Measurements from ENCODE around the gene JPH2.

JPH2 gene

GRCh38 chr20:44172572-44172950, 14.4 kb downstream of the JPH2 start:
- Histone ChIP-seq H3K36me3 (ENCODE audit: low read length) (no peaks in the 10 kb centered on the region), H3K9ac (ENCODE audit: low read length) (no peak overlapping the region), H4K20me1 (ENCODE audit: low read depth, low read length) (no peaks in the 10 kb centered on the region), H3K9me3 (ENCODE audit: insufficient read depth, low read length) (no peaks in the 10 kb centered on the region), H2AFZ (ENCODE audit: low read depth, low read length, severe bottlenecking) (no peak overlapping the region), H3K27me3 (ENCODE audit: low read length) (no peaks in the 10 kb centered on the region), H3K27ac (ENCODE audit: low read depth, low read length) (no peak overlapping the region), H3K4me2 (ENCODE audit: low read depth, low read length, poor library complexity, severe bottlenecking) (no peak overlapping the region), H3F3A (ENCODE audit: insufficient read depth) (no peaks in the 10 kb centered on the region), H3K9me2 (replicated peaks; ENCODE audit: insufficient read depth, low read length) (no peaks in the 10 kb centered on the region), H3K4me3 (ENCODE audit: insufficient read depth, low read length, poor library complexity, severe bottlenecking) (no peak overlapping the region), H3K79me2 (ENCODE audit: insufficient read depth, low read length) (no peaks in the 10 kb centered on the region)
- TF ChIP-seq EZH2phosphoT487 (conservative IDR thresholded peaks at IDR 0.05; ENCODE audit: low read length) (no peak), CTCF (IDR thresholded peaks at IDR 0.05; ENCODE audit: insufficient read depth, low read length, poor library complexity, severe bottlenecking) (no peak)

GRCh38 chr20:44171775-44172571, 15.0 kb downstream of the JPH2 start:
- Histone ChIP-seq H3K27me3 (ENCODE audit: low read length) (no peaks in the 10 kb centered on the region), H3K4me3 (ENCODE audit: insufficient read depth, low read length, poor library complexity, severe bottlenecking) (no peak overlapping the region), H3K9ac (ENCODE audit: low read length) (no peak overlapping the region), H3K79me2 (ENCODE audit: insufficient read depth, low read length) (no peaks in the 10 kb centered on the region), H3K36me3 (ENCODE audit: low read length) (no peaks in the 10 kb centered on the region), H2AFZ (ENCODE audit: low read depth, low read length, severe bottlenecking) (no peak overlapping the region), H3K4me2 (ENCODE audit: low read depth, low read length, poor library complexity, severe bottlenecking) (no peak overlapping the region), H3K9me3 (ENCODE audit: insufficient read depth, low read length) (no peaks in the 10 kb centered on the region), H3K27ac (ENCODE audit: low read depth, low read length) (no peak overlapping the region), H3F3A (ENCODE audit: insufficient read depth) (no peaks in the 10 kb centered on the region), H4K20me1 (ENCODE audit: low read depth, low read length) (no peaks in the 10 kb centered on the region), H3K9me2 (replicated peaks; ENCODE audit: insufficient read depth, low read length) (no peaks in the 10 kb centered on the region)
- TF ChIP-seq EZH2phosphoT487 (conservative IDR thresholded peaks at IDR 0.05; ENCODE audit: low read length) (no peak), CTCF (IDR thresholded peaks at IDR 0.05; ENCODE audit: insufficient read depth, low read length, poor library complexity, severe bottlenecking) (no peak)

DNA sequence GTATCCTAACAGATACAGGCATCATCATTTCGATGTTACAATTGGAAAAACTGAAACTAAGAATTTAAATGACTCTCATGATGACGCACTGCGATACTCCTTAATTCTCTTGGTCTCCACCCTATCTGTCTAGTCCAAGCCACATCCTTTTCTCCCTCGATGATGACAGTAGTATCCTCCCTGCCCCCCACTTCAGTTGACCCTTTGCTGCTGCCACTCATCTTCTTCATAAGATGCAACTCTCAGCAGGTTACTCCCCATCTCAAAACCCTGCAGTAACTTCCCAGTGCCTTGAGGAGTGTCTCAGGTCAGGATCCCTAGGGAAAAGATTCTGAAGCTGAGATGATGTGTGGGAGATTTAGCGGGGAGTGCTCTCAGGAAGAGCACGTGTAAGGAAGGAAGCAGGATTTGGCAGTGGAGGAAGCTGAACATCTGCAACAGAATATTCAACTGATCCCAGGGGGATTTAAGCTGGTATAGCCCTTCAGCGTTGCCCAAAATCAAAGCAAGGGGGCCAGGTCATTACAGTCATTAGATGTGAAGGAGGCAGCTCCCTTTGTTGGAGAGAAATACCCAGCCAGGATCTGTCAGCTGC, 16.1 kb downstream of the JPH2 start:
- Histone ChIP-seq H3K9me3 (ENCODE audit: insufficient read depth, low read length) (no peaks in the 10 kb centered on the region), H3K27me3 (ENCODE audit: low read length) (no peaks in the 10 kb centered on the region), H3F3A (ENCODE audit: insufficient read depth) (no peaks in the 10 kb centered on the region), H3K27ac (ENCODE audit: low read depth, low read length) (no peak overlapping the region), H2AFZ (ENCODE audit: low read depth, low read length, severe bottlenecking) (no peak overlapping the region), H3K79me2 (ENCODE audit: insufficient read depth, low read length) (no peaks in the 10 kb centered on the region), H4K20me1 (ENCODE audit: low read depth, low read length) (no peaks in the 10 kb centered on the region), H3K36me3 (ENCODE audit: low read length) (no peaks in the 10 kb centered on the region), H3K9ac (ENCODE audit: low read length) (no peak overlapping the region), H3K9me2 (replicated peaks; ENCODE audit: insufficient read depth, low read length) (no peaks in the 10 kb centered on the region), H3K4me3 (ENCODE audit: insufficient read depth, low read length, poor library complexity, severe bottlenecking) (no peak overlapping the region), H3K4me2 (ENCODE audit: low read depth, low read length, poor library complexity, severe bottlenecking) (no peak overlapping the region)
- TF ChIP-seq EZH2phosphoT487 (conservative IDR thresholded peaks at IDR 0.05; ENCODE audit: low read length) (no peak), CTCF (IDR thresholded peaks at IDR 0.05; ENCODE audit: insufficient read depth, low read length, poor library complexity, severe bottlenecking) (no peak)

All from SU-DHL-6 (cell line).